Cerebellar nuclear complex (tissue), 1 donor: ENCODE data around the gene PLA2G3.

Source experiments
- DNase-seq, 2 experiments: peaks; one replicate each; lab custom pipeline; 2025; lab: John Stamatoyannopoulos, UW

PLA2G3 gene

DNA sequence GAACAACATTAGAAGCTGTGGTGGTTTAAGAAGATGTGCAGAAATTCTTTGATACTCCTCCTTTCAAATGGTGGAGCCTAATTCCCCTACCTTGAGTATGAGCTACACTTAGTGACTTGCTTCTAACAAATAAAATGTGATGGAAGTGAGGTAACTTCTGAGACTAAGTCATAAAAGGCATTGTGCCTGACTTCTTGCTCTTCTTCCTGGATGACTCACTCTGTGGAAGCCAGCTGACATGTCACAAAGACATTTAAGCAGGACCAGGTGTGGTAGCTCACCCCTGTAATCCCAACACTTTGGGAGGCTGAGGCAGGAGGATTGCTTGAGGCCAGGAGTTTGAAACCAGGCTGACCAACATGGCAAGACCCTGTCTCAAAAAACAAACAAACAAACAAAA is 3.9 kb upstream of the PLA2G3 start:
- DNase-seq: no peak

DNA sequence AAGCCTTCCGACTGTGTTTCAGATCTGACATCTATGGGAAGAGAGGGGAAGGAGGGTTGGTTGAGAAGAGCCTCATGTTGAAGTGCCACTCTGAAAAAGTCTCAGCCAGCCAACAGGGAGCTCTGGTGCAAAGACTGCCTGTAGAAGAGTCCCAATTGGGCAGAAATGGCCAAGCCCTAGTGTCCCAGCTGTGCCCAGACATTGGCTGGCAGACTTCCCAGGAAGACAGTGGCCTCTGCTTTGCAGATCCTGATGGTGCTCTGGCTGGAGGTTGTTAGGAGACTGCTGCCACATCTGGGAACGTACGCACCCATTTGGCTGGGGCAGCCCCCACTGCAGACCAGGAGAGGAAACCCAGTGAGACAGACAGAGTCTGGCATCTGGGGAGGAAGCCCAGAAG is 3.2 kb upstream of the PLA2G3 start:
- DNase-seq: no peak

DNA sequence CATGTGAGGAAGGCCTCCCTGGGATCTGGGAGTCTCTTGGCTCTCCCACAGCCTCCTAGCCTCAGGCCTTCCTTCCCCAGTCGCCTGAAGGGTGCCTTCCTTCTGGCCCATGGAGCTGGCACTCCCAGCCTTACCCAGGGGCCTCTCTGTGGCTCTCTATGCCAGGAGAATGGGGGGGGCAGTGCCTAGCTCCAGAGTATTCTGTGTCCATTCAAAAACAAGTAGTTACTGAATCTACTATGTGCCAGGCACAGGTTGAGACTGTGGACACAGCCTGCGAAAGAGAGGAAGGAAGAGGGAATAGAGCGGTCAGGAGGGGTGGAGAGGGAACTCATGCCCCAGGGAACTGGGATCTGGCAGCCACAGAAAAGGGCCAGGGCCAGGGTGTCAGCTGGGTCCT is 2.7 kb upstream of the PLA2G3 start:
- DNase-seq: no peak

DNA sequence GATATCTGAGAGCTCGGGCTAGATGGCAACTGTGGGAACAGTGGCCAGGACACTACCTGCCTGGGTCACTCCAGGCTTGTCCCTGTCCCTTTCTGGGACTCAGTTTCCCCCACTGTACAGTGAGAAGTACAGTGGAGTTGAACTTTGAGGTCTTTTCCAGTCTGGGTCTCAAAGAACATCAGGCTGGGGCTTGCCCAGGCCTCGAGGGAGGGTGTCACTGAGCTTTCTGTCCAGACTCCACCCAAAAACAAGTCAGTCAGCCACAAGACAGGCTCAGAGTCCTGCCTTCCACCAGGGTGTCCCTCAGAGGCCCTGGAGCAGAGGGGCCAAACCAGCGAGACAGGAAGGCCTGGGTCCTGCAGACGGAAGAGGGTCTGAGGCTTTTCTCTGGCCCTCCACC is 2.0 kb upstream of the PLA2G3 start:
- no peak for DNase-seq

DNA sequence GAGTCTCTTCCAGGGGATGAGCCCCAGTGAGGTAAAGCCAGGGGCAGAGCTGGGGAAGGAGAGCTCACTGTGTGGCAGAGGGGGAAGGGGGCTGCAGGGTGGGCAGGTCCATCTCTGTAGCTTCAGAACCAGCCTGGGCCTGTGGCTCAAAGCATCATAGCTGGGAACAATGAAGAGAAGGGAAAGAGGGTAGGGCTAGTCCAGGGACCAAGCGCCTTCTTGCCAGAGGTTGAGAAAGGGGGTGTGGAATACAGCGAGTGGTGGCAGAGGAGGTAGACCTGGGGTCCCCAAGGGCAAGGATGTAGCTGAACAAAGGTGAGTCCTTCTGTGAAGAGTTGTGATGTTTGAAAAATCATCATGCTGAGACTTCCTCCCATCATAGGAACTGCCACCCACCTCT is 1.2 kb upstream of the PLA2G3 start:
- DNase-seq: no peak

DNA sequence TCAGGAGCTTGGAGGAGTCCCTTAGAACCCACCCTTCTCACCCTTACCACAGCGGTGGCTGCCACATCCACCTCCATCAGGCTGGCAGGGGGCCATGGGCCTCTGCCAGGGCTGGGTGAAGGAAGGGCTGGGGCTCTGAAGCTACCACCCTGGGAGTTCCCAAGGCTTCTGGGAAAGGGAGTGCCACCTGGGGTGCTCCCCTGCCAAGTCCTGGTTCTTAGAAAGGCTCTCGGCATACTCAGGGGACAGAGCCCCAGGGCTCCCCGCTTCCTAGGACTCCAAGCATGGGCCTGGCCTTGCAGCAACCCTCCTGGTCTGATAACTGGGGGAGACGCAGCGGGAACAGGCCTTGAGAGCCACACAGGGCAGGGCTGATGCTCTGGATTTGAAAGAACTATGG is 438 bp upstream of the PLA2G3 start:
- no peak for DNase-seq

DNA sequence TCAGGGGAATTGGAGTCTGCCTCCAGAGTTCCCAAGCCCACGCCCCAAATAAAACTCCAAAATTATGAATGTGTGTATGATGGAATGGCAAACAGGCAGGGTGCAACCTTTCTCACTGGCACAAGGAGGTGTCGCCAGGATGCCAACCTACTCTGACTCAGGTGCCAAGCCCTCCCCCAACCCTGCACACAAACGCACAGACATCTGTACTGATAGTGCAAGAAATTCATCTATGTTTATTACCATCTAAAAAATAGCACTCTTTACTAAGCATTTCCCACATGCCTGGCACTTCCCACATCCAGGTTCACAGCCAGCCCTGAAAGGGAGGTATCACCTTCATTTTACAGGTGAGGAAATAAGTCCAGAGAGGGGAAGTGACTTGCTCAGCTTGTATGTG is 1.2 kb downstream of the PLA2G3 start:
- no peak for DNase-seq

DNA sequence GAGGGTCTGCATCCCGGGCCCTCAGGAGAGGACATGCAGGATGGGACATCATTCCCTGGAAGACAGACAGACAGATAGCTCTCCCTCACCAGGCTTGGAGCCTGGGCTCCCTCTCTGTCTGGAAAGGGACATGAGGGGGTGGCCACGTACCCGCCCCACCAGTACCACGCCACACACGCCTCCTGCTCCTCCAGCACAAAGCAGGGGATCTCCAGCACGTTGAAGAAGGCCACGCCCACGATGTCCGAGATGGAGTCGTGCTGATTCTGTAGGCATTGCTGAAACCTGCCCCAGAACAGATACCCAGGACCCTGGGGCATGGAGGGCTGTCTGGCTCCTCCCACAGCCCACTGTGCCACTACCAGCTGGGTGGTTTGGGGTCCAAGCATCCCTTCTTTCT is 2.2 kb downstream of the PLA2G3 start:
- no peak for DNase-seq

DNA sequence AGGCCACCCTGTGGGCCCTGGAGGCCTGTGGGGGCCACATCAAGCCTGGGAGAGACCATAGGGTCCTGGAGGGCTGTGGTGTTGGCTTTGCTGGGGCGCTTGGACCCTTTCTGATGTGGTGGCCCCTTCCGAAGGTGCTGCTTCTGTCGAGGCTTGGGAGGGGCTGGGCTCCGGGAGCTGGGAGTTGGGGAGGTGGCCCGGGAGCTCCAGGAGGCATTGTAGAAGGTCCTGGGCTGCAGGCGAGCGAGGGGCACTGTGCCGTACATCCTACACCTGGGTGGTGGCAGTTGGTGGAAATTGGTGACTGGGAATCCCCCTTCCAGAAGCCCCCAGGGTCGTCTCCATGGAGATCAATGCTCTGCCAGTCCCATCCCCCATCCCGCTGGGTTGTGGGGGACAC is 2.6 kb downstream of the PLA2G3 start:
- no peak for DNase-seq

DNA sequence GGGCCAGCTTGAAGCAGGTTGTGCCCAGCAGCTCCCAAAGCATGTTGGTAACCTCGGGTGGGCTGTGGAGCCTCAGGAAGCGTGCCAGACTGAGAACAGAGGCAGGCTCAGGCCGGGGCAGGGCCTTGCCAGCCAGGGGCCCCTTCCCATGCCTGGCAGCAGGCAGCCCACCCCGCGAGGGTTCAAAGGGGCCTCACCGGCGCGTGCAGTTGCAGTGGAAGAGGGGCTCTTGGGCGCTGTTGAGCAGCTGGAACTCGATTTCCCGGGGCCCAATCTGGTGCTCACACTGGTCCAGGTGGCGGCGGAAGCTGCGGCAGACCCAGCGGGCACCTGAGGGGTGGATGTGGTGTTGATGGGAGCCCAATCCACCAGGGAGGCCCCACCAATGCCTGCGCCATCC is 3.6 kb downstream of the PLA2G3 start:
- no peak for DNase-seq

DNA sequence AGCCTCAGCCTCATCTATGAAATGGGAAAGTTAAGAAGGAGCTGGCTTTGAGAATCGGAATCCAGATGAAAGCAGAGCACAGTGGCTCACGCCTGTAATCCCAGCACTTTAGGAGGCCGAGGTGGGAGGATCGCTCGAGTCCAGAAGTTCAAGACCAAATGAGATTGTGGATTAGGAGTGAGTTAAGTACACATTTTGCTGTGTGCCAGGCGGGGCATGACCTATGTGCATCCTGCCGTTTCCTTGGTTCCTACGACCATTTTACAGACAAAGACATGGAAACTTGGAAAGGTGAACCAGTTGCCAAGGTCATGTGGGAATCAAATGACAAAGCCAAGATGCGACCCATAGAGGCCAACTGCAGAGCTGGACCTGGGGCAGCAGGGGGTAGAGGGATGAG is 4.2 kb downstream of the PLA2G3 start:
- no peak for DNase-seq

DNA sequence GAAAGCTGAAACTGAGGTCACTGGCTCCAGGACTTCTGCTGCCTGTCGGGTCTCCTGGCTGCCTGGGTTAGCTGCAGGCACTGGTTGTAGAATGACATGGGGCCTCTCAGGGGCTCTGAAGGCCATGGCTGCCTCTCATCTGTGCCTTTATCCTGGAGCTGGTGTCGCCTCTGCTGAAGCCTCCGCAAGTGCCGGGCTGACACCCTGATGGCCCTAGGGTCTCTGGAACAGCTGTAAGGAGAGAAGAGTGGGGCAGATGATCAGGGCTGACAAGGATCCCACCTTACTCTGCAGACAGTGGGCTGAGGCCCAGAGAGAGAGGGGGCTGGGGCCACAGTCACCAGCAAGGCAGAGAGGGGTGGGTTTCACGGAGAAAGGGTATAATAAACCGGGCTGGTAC is 4.6 kb downstream of the PLA2G3 start:
- no peak for DNase-seq

DNA sequence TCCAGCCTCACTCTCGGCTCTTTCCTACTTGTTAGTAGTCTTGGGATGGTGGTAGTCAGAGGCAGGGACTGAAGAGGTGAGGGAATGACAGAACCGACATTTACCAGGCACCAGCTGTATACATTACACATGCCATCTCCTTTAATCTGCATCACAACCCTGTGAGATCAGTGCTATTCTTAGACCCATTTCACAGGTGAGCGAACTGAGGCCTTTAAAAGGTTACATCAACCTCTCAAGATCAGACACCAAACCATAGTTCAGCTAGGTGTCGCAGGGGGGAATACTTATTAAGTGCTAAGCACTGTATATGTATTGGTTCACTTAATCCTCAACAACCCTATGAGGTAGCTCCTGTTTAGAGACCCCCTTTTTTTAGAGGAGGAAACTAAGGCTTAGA is 5.6 kb downstream of the PLA2G3 start:
- DNase-seq: no peak

DNA sequence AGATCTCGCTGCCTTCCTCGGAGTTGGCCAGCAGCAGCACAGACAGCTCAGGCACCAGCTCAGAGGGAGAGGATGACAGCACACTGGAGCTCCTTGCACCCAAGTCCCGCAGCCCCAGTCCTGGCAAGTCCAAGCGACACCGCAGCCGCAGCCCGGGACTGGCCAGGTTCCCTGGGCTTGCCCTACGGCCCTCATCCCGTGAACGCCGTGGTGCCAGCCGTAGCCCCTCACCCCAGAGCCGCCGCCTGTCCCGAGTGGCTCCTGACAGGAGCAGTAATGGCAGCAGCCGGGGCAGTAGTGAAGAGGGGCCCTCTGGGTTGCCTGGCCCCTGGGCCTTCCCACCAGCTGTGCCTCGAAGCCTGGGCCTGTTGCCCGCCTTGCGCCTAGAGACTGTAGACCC is 6.4 kb downstream of the PLA2G3 start:
- no peak for DNase-seq

DNA sequence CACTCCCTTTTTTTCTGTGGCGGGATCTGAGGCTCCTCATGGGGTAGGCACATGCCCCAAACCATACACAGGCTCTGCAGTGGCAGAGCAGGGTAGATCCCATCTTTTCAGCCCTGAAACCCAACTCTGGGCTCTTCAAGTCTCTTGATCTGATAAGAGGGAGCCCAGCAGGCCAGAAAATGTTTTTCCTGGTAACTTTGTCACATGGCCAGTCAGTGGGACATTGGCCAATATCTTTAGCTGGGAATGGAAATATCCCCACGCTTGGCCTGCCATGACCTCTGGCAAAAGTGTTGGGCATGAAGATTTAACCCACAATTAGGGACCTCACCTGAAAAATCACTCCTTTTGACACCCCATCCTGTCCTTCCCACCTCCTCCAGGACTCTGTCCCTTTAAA is 9.4 kb downstream of the PLA2G3 start:
- no peak for DNase-seq

DNA sequence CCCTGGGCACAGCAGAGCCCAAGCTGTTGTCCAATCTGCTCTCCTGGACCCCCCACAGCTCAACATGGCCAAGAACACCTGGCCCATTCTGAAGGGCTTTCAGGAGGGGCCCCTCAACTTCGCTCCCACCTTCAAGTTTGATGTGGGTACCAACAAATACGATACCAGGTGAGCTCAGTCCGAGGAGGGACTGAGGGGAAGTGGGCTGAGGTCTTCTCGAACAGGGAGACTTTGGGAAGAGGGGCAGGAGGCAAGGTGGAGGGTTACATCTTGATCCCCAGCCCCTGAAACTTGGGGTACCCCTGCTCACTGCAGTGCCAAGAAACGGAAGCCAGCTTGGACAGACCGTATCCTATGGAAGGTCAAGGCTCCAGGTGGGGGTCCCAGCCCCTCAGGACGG is 12.2 kb downstream of the PLA2G3 start:
- no peak for DNase-seq

DNA sequence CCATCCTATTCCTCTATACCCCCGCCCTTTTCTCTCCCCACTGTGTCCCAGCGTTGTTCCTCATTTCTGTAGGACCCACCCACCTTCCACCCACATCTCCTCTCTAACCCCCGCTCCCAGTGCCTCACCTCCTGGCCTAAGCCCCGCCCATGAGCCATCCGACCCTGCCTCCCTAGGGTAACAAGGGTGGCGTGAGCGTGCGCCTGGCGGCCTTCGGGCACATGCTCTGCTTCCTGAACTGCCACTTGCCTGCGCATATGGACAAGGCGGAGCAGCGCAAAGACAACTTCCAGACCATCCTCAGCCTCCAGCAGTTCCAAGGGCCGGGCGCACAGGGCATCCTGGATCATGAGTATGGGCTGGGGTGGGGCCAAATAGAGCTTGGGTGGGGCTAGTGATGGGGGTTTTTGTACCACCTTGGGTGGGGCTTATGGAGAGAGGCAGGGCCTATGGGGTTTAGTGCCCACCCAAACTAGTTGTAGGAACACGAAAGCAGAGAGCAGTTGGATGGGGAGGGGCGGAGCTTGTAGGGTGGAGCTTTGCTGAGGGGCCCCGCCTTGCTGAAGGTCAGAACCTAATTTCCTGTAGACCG is 13.0 kb downstream of the PLA2G3 start:
- DNase-seq: no peak

DNA sequence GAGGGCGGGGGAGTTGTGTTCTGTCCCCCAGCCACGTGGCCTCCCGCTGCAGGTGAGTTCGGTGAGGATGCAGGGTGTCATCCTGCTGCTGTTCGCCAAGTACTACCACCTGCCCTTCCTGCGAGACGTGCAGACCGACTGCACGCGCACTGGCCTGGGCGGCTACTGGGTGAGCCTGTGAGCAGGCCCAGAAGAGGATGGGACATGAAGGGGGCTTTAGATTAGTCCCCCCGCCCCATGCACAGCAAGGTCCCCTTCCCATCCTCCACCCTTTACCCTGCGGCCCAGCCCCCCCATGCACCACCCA is 13.5 kb downstream of the PLA2G3 start:
- no peak for DNase-seq

DNA sequence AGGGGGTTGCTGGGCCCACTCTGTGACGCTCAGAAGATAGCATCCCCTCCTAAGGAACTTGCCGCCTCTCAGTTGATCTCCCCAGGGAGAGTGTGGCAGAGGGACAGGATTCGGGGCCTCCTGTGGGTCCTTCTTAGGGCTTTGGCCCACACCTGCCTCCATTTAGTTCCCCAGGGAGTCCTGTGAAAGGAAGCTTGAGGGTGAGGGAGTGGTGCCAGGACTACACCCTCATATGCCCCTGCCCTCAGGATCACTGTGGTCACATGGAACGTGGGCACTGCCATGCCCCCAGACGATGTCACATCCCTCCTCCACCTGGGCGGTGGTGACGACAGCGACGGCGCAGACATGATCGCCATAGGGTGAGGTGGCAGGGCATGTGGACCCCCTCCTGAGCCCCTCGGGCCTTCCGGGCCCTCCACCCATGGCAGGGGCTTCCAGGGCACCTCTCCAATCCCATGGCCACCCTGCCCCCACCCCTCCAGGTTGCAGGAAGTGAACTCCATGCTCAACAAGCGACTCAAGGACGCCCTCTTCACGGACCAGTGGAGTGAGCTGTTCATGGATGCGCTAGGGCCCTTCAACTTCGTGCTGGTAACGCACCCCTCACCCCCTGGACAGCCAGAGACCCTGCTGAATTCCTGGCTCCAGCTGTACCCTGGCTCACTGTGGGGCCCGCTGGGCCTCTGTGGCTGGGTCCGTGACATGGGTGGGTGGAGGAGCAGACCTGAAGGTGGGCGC is 14.0 kb downstream of the PLA2G3 start:
- DNase-seq: no peak

DNA sequence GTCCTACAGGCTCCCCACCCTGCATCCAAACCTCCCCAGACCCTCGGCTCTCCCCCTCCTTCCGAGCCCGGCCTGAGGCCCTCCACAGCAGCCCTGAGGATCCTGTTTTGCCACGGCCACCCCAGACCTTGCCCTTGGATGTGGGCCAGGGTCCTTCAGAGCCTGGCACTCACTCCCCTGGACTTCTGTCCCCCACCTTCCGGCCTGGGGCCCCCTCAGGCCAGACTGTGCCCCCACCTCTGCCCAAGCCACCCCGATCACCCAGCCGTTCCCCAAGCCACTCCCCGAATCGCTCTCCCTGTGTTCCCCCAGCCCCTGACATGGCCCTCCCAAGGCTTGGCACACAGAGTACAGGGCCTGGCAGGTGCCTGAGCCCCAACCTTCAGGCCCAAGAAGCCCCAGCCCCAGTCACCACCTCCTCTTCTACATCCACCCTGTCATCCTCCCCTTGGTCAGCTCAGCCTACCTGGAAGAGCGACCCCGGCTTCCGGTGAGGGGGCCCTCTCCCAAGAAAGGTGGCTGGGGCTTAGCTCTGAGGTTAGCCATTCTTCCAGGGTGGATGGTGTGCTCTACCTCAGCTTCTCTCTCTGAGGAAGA is 14.7 kb downstream of the PLA2G3 start:
- DNase-seq: no peak

DNA sequence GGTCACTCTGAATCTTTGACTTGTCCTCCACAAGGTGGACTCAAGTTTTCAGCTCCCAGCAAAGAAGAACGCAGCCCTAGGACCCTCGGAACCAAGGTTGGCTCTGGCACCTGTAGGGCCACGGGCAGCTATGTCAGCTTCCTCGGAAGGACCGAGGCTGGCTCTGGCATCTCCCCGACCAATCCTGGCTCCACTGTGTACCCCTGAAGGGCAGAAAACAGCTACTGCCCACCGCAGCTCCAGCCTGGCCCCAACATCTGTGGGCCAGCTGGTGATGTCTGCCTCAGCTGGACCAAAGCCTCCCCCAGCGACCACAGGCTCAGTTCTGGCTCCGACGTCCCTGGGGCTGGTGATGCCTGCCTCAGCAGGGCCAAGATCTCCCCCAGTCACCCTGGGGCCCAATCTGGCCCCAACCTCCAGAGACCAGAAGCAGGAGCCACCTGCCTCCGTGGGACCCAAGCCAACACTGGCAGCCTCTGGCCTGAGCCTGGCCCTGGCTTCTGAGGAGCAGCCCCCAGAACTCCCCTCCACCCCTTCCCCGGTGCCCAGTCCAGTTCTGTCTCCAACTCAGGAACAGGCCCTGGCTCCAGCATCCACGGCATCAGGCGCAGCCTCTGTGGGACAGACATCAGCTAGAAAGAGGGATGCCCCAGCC is 15.4 kb downstream of the PLA2G3 start:
- DNase-seq: no peak

DNA sequence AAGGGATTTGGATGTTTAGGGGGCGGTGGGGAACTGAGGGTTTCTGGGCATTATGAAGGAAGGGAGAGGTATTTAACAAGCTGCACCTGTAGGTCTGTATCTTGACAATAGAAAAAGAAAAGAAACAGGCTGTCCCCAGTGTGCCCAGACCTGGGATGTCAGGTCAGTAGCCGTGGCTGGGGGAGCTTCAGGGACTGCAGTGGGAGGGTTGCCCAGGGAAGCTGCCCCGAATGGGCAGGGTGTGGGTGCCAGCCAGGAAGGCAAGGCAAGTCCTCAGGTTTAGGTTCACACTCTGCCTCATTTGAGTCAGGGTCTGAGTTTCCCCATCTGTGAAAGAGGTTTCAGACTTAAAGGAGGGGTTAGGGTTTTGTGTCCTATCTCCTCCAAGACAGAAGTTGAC is 16.0 kb downstream of the PLA2G3 start:
- DNase-seq: no peak

DNA sequence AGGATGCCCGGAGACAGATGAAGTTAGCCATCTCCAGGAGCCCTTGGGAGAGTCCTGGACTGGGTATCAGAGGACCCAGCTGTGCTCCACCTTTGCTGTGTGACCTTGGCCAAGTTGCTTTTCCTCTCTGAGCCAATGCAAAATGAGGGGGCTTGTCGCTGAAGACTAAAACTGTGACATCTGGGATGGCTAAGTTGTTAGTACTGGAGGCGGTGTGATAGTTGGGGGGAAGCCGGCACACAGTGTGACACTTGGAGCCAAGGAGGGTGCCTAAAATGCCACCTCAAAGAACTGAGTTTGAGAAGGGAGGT is 17.1 kb downstream of the PLA2G3 start:
- no peak for DNase-seq
